CD4-positive, alpha-beta T cell treated with Interleukin-1 beta for 1 hour (primary cell): Measurements from ENCODE around the gene KCTD5.
A peak's percentile ranks its signal among the peaks of the same experiment; 100 is the strongest.
"Not testable (repeated sequence)": the region's sequence is repeated elsewhere in the genome, so short reads cannot be mapped to it uniquely, and the experiment has no call there.

ENCODE experiments used
- DNase-seq, 2 donors: peaks; one replicate each; pipeline ENCODE4 v3.0.0-alpha.2; 2020 to 2022

The KCTD5 gene

DNA sequence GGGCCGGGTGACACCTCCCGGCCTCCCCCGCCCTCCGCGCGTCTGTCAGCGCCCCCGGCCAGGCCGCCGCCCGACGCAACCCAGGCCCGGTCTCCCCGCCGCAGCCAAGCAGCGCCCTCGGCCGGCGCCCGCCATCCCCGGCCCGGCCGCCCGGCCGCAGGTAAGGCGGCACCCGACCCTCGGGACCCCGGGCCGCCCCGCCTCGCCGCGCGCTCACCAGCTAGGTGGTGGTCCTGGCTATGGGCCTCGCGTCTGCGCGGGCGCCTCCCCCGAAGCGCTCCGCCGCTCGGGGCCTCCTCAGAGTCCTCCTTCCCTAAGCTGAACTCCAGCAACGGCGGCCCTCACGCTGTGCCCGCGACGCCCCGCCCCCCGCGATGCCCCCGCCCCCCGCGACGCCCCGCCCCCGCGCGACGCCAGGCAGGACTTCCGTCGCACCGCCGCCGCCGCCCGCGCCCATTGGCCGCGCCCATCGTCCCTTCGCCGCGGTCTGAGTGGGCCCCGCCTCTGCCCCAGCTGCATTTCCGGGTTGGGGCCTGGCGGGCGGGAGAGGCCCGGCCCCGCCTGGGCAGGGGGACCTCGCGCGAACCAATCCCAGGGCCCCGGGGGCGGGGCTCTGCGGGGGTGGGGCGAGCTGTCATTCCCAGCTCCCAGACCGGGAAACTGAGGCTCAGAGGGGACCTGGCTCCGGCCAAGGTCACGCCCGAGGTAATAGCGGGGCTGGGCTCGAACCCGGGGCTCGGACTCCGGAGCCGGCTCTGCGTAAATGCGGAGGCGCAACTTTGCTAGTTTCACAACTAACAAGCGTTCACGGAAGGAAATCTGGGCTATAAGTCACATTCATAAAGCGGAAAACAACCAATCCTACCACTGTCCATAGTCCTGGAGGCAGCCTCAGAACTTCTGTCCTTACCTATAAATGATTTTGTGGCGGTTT lies 9.0 kb upstream of the KCTD5 start:
- DNase-seq, result peak; percentile 97

GRCh38 chr16:2675021-2675420 lies 7.3 kb upstream of the KCTD5 start:
- no peak for DNase-seq

DNA sequence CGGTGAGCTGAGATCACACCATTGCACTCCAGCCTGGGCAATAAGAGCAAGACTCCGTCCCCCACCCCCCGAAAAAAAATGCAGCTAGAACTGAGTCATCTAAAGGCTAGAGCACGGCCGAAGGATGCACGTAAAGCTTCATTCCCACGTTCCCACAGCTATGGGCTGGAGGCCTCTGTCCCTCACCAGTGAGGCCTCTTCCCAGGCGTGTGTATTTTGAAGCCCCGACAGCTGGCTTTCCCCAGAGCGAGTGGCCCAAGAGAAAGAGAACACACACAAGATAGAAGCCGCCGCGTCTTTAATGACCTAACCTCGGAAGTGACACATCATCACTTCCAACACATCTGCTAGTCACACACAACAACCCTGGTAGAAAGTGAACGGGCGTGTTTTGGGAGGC lies 6.6 kb upstream of the KCTD5 start:
- DNase-seq, result no peak

DNA sequence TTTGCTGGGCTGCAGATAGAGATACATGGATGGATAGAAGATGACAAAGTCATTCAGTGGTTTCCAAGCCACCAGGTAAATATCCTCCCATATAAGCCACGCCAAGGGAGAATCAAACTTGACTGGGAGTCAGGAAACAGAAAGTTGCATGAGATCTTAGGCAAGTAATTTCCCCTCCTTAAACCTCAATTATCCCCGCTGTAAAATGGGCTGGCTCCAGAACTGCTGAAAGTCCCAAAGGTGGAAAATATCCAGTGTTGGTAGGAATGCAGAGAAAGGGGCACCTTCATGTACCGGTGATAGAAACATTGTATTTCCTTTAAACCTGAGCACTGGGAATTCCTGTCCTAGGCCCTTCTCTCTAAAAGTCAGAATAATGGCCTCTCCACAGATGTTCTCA lies 5.4 kb upstream of the KCTD5 start:
- not testable (repeated sequence) for DNase-seq

GRCh38 chr16:2678206-2678965 lies 3.9 kb upstream of the KCTD5 start:
- DNase-seq, result not testable (repeated sequence)

DNA sequence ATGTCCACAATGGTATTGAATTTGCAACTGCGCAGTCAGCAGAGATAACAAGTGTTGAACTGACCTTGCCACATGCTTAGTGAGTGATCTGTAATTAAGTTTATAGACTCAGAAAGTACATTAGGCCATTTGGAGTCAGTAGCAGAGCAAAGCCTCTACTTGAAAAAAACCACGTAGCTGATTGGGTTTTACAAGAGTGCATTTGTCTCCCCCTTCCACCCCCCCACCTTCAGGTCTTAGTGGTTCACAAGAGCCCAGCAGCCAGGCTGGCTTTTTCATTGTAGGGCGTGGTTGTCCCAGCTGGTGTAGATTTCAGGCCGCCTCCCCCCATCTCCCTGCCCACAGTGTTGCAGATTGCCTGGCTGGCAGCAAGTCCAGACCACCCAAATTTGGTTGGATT lies 2.4 kb upstream of the KCTD5 start:
- DNase-seq, result not testable (repeated sequence)

DNA sequence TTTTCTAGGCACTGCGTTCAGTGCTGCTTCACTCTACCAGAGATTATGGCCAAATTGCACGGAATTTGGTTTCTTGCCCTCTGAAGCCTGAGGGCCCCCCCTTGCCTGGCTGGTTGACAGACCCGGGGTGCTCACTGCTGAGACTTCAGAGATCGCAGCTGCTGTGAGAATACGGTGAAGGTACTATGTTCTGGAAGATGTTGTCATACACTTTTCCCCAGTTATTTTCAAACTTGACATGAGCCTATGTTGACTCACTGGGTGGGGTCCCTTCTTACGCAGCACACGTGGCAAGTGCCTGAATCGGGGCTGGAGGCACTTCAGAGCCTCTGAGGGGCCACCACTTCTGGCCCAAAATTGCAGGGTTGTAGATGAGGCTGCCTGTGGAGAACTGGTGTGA lies 2.0 kb upstream of the KCTD5 start:
- not testable (repeated sequence) for DNase-seq

GRCh38 chr16:2683041-2683440 lies 718 bp downstream of the KCTD5 start:
- not testable (repeated sequence) for DNase-seq

GRCh38 chr16:2686075-2686474 lies 3.8 kb downstream of the KCTD5 start:
- not testable (repeated sequence) for DNase-seq

DNA sequence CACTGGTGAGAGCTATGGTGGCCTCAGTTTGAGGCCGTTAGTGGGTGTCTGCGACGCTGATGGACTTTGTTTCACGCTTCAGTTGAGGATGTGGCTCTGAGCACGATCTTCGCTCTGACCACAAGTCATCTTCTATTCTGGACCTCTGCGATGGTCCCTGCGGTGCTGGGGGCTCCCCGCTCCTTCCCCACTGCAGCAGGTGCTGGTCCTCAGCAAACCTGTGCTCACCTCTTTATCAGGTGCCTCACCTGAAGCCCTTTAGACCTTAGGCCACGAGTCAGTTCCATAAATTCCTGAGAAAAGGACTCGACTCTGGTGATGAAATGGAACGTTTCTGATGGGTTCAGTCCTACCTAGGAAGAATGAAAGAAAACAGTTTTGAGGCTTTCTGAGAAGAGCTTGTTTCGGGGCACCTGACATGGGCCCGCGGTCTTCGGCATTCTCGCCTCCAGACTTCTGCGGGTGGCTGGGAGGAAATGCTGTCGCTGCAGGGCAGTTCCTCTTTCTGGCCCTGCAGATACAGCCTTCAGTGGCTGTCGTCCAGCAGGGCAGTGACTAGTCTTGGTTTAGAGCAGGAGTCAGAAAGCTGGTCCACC lies 4.7 kb downstream of the KCTD5 start:
- peak; percentile 20 to 62 for DNase-seq

DNA sequence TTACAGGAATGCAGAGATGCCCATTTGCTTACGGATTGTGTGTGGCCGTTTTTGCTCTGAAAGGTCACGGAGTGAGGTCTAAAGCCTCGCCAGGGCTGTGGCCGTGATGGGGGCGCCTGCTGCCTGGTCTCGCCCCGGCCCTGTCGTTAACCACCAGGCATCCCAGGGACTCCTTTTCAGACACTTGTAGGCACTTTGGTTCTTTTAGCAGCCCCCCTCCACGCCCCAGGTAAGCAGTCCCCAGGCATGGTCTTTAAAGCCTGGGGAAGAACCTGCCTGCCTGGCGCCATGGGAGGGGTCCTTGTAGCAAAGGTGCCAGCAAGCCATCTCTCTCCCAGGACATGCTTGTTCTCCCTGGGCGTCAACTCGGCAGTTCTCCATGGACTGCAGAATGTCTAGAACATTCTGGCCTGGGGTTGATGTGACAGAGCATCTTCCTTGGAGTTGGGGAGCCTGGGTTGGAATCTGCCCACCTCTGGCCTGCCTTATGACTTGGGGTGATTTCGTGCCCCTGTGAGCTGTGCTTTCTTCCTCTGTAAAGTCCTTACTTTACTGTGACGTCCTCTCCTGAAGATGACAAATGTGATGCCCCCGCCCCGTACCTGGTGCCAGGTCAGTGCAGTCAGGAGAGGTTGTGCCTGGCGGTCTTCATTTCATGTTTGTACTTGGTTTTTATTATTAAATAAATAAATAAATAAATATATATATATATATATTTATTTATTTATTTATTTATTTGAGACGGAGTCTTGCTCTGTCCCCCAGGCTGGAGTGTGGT lies 5.4 kb downstream of the KCTD5 start:
- no peak for DNase-seq

GRCh38 chr16:2689422-2689821 lies 7.1 kb downstream of the KCTD5 start:
- not testable (repeated sequence) for DNase-seq

DNA sequence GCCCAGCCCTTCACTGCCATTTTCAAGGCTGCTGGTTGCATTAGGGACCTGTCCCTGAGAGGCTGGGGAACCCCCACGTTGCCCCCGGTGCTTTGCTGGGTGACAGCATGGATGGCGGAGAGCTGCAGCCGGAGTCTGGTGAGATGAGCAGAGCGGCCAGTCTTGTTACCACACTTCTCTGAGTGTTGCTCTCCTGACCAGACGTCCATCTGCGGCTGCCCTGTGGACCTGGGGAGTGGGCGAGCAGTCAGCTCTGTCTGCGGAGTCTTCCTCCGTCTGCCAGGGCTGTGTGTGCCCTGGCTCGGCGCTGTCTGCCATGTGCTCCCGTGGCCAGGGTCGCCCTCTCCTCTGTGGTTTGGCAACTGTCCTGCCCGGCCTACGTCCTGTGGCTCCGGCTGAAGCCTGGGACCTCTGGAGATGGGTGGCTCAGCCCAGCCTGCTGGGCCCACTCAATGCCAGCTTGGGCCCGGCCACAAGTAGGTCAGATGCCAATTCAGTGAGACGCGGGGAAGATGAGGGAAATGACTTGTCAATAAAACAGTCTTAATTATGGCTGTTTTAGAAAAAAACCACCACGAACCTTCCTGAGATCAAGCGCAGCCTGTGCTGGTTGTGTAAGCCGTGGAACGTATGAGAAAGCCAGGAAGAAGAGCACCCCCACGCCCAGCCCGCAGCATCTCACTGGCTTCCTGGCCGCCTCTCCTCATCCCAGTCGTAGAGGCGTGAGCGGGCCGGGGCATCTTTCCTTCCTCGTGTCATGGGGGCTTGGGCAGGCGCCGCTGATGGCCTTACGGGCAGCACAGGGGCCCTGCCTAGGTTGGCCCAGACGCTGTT lies 7.9 kb downstream of the KCTD5 start:
- no peak for DNase-seq

DNA sequence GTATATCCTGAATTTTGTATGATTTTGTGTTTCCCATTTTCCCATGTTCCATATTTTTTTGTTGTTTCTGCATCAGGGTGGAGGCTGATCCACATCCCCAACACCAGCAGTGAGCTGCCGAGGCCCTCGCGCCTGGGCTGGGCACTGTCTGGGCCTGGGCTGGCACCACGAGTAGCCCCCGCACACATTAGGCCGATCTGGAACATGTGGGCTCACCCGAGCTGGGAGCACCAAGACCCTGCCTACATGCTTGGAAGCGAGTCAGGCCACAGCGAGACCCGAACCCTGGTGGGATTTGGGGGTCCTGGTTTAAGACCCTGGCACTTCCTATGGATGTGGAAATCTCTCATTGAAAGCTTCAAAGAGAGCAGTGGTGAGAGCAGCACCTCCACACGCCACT lies 8.5 kb downstream of the KCTD5 start:
- DNase-seq, result no peak

GRCh38 chr16:2691491-2692248 lies 9.3 kb downstream of the KCTD5 start:
- DNase-seq, result no peak

GRCh38 chr16:2692251-2692947 lies 10.1 kb downstream of the KCTD5 start:
- DNase-seq, result no peak

DNA sequence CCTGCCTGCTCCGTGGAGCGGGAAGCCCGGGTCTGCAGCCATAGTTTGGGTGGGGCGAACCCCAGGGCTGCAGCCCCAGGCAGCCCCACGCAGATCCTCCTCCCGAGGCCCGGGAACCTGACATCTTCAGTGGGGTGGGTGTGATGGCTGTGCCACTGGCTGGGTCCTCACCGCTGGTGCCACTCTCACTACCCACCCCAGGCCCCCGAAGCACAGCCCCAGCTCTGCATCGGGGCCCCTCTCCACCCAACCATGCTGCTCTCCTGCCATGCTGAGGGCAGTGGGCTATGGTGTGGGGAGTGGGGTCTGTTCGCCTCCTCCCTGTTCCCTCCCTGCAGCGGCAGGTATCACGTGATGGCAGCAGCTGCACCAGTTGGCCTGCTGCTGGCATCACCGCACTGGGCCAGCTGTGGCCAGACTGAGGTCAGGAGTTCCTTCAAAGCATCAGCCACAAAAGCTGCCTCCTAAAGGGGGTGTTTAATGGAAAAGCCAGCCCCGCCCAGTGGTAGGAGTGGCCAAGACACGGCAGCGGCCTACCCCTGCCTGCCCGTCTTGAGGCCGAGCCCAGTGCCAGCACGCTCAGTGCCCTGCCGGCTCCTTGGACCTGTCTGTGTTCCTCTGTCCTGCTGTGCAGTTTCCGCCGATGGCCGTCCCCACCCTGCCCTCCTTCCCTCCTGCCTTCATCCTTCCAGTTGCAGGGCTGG lies 10.8 kb downstream of the KCTD5 start:
- no peak for DNase-seq

GRCh38 chr16:2696601-2697250 lies 14.4 kb downstream of the KCTD5 start:
- not testable (repeated sequence) for DNase-seq

DNA sequence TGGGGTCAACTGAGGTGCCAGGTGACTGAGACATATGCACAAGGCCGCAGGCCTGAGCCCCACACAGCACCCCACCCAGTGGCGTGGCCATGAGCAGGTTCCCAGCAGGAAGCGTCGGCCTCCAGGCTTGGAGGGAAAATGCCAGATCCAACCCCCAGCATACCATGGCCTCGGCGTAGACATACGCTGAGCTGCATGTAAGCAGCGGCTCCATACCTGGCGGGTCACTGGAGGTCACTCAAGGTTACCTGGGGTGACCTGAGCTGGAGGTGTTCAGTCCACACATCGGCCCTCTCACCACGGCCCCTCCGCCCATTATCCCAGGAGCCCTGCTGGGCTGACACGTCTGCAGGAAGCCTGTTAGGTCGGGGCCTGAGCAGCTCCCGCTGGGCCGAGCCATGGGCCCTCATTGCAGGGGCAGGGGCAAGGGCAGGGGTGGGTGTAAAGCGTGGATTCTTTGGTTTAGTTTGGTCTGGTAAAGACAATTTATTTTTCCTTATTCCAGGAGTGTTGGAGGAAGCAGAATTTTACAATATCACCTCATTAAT lies 15.2 kb downstream of the KCTD5 start:
- DNase-seq, result no peak
